ENCODE data around the gene ANXA9. TPM values are rescaled to one million over a fixed set of nuclear protein-coding genes. Genes with fewer than 3 reads are reported as not detected.

Gene ANXA9
- total RNA-seq, 1 experiment from 2014 or later, result 0.04 TPM

DNA sequence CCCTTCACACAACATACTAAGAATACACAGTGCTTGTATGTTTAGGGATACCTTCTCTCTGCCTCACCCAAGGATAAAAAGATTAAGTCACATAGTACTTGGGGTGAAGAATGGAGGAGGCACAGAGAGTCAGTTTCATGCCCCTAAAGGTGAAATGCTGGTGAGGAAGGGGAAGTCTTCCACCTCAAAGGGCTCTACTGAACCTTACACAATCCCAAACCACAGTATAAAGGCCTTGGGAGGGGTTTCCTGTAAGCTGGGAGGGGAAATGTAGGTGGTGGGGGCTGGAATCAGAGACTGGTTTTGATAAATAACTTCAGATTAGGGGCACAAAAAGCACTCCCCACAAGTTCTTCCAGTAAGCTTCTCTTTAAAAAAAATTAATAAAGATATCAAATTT lies 21.1 kb downstream of the ANXA9 start:
- DNase-seq (ENCODE audit: low spot score), result no peak

DNA sequence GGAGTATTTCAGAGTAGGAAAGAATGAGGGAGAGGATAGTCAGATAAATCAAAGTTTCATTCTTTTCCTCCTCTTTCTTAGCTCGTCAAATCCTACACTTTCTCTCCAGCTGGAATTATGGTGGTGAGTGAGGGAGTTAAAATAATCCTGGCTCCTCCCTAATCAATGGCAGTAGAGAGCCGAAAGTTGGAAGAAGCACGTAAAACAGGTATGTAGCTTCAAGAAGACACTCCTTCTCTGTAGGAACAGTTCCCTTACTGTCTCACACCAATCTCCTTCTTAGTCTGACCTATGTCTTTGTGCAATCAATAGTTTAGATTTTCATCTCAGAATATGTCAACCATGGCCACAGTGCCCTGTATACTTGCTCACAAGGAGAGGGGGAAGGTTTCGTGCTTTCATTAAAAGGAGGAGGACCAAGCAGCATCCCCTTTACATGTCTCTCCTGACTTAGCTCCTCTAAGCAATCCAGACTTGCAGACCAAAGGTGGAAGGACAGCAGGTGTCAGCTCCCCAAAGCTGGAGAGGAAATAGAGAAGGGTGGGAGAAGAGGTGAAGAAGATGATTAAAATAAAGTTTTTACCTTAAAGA lies 23.7 kb downstream of the ANXA9 start:
- no peak for DNase-seq (ENCODE audit: low spot score)

DNA sequence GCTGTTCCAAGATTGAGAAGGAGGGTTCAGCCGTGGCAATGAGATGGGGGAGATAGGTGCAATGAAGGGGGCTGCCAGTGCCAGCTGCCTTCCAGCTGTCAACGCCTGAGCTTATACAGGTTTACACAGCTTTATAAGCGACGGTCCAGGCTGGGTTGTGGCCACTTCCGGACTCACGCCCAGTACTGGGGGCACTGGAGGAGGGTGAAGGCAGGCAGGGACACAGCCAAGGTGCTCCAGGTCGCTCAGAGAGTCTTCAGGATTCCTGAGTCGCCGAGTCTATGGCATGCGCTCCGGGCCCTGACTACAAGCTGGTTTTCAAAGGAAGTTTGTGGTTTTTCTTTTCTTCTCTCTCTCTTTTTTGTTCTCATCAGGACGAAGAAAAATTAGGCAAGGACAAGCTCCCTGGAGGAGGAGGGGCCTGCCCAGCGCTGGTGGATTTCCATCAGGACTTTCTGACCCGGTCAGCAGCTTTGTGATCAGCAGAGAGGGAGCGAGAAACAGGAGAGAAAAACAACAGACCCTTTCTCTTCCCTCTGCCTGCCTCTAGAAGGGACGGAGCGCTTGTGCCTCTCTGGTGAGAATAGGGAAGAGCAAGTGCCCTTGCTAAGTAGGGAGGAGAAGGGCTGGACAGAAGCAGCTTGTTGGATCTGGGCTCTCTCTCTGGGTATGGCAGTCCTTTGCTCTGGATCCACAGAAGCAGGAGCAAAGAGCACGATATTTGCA lies 24.4 kb downstream of the ANXA9 start, which contains the start of gene MINDY1:
Gene MINDY1, minus strand, starts transcription at position 576 of the 726 bp plus-strand sequence. CDS start 4,285 bp downstream, outside the sequence.
- peak; percentile 84 for DNase-seq (ENCODE audit: low spot score)

DNA sequence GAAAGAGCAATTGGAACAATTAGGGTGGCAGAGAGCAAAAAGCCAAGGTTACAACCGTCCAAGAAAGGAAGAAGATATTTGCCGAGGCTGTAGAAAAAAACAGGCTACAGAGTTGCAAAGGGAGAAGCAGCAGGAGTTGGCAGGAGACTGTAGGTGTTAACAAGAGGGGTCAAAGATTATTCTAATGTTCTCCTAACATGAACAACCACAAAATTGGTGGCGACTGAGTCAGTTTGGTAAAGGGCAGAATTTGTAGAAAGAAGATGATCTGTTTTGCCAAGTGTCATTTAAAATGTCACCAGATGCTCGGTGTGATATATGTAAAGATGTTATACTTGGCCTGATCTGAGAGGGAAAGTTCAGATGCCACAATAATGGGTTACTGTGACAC lies 25.8 kb downstream of the ANXA9 start:
- no peak for DNase-seq (ENCODE audit: low spot score)

DNA sequence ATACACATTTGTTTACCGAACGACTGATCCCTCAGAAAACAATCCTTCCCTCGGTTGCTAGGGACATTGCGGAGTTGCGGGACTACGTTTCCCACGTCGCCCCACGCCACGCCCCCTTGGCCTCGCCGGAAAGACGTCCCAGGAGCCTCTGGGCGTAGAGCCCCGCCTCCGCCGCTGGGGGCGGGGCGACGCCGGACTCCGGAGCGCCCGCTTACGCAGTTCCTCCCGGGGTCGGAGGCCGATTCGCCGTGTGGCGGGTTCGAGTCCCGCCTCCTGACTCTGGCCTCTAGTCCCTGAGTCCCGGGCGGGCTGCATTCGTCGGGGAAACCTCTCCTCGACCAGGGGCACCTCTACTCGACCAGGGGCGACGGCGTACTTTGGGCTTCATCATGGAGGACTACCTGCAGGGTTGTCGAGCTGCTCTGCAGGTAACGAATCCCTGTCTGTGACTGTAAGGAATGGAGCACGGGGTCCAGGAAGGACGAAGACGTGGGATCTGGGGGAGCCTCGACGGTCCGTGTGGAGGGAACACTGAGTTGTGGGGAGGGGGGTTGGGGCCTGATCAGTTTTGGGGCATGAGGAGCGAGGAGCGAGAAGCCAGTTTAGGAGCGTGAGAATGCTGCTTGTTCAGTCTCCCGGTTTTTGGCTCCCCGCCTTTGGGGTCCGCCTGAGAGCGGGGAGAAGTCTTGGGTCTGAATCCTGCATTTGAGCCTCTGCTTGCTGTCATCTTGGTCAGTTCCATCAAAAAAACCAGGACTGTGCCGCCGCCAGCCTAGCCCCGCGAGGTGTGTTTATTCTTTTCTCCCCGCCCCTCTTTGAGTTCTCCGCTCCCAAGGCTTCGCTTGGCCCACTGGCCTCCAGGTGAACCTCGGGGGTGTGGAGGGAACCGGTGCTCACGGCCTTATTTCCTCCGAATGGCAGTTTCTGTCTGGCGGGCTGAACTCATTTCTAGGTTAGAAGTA lies 26.4 kb downstream of the ANXA9 start, which contains the start of gene PRUNE1:
Gene PRUNE1, plus strand, starts transcription at position 206 of the 962 bp plus-strand sequence. Its CDS starts 184 bp downstream, at position 390.
- peak; percentile 92 for DNase-seq (ENCODE audit: low spot score)

DNA sequence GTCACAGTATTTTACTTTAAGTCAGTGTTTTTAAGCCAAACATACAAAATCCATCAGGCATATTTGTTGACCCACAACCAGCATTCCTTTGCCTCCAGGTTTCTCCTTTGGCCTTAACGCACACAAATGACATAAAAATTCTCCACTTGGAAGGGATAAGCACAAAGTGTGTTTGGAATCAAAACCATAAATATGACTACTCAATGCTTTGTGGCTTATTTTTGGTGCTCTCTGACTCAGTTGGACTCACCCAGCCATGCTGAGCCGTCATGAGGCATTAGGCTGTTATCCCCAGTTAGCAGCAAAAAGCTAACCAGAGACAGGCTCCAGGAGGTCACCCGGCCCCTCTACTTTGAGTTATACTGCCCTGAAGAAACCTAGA lies 27.1 kb downstream of the ANXA9 start:
- DNase-seq (ENCODE audit: low spot score), result no peak

DNA sequence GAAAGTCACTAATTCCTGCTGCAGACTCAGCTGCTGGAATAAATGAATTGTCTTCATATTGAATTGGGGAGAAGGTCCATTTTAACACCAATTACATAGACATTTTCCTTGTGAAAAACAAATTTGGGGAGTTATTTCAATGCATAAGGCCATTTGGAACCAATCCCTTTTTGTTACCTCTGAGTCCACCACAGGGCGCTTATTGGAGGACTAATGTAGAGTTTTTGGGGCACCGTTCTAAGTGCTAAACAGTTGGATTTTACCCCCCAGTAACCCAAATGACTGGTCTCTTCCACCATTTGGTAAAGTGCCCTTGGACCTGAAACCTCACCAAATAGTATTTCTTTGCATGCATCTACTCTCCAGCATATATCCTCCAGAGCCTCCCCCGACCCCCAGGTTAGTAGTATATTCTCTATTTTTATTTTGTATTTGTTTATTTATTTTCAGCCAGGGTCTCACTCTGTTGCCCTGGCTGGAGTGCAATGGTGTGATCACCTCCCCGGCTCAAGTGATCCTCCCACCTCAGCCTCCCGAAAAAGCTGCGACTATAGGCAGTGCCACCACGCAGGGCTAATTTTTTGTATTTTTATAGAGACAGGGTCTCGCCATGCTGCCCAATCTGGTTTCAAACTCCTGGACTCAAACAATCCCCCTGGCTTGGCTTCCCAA lies 27.7 kb downstream of the ANXA9 start:
- DNase-seq (ENCODE audit: low spot score), result no peak

DNA sequence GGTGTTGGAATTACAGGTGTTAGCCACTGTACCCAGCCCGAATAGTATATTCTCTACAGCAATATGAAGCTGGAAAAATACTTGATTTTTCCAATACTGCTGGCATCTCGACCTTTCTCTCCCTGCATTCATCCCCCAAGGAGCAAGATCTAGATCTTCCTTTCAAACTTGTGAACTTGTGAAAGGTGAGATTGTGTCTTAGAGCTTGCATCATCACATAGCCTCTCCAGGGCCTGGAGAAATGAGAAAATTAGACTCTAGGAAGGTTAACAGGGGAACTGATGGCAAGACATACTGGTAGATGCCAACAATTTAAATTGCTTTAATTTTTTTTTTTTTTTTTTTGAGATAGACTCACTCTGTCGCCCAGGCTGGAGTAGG lies 28.2 kb downstream of the ANXA9 start:
- DNase-seq (ENCODE audit: low spot score), result no peak

DNA sequence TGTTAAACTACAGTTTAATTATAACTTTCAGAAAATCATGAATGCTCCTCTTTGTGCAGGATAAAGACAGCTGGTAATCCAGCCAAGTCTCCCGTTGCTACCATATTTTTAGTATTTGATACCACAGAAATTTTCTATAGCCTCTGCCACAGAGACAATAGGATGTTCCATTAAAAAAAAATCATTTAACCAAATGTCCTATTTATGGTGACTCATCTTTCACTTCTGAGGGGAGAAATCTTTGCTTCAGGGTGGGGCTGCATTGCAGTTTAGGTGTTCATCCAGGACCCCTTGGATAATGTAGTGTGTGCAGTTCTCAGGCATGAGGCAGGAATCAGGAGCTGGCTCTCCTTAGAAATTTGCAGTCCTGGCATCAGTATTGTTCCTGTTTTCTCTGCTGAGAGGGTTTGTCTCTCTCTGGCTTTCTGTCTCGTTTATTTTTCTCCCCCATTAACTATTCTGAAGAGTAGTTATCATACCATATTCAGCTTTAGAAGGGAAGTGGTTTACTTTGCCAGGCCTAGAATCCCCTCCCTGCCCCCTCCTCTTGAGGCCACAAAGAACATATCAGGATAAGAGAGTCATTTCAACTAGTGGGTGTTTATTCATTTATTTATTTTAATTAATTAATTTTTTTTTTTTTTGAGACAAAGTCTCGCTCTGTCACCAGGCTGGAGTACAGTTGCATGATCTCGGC lies 29.2 kb downstream of the ANXA9 start:
- no peak for DNase-seq (ENCODE audit: low spot score)

DNA sequence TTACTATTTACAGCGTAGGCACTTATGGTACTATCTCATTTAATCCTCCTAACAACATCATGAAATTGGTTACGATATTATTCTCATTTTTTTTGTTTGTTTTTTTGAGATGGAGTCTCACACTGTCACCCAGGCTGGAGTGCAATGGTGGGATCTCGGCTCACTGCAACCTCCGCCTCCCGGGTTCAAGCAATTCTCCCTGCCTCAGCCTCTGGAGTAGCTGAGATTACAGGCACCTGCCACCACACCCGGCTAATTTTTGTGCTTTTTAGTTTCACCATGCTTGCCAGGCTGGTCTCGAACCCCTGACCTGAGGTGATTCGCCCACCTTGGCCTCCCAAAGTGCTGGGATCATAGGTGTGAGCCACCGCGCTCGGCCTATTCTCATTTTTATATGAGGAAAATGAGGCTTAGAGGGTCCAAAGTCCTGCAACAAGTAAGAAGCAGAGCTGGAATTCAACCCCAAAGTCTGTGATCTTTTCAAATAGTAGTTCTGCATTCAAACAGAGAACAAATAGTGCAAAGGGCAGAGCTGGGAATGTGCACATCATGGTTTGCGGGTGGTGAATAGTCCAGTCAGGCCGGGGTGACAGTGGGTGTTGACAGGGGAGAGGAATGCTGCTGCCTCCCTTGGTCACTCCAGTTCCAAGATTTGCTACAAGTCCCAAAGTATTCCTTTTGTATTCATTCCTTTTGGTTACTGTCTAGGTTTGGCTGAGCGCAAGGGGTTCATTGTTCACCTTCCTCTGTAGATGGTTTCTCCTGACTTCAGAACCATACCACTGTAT lies 30.8 kb downstream of the ANXA9 start:
- no peak for DNase-seq (ENCODE audit: low spot score)

DNA sequence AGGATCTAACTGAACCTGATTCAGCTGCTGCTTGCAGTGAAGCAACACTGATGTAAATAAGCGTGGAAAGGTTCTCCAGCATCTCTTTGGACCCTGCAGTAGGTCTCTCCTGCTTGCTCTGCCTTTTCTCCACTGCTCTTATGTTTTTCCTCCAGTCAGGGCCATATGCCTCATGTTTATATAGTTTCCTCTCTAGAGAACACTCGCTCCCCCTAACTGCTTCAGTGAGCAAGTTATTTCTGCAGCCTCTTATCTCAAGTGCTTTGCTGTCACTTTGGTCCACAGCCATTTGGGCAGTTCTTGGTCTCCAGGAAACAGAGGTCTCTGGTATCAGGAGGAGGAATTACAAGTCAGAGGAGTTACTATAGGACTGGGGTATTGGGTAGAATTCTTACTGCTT lies 31.4 kb downstream of the ANXA9 start:
- no peak for DNase-seq (ENCODE audit: low spot score)

DNA sequence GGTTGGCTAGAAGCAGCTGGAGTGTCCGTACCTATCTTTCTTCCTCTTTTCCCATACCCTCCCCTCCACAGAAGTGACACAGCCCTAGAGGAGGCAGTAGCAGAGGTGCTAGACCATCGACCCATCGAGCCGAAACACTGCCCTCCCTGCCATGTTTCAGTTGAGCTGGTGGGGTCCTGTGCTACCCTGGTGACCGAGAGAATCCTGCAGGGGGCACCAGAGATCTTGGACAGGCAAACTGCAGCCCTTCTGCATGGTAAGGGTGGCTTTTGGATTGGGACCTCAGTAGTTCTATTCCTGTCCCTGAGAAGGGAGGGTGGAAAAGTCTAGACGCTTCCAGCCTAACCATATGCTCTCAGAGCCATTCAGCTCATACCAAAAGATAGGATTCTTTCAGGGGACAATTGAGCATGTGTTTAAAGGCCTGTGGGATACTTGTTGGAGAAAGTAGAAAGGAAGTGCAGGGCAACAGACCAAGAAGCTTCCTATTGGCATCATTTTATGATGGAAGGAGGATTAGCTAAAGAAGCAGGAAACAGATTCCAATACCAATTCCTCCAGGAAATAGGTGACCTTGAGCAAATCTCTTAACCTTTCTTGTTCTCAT lies 42.6 kb downstream of the ANXA9 start:
- DNase-seq (ENCODE audit: low spot score), result peak; percentile 41

DNA sequence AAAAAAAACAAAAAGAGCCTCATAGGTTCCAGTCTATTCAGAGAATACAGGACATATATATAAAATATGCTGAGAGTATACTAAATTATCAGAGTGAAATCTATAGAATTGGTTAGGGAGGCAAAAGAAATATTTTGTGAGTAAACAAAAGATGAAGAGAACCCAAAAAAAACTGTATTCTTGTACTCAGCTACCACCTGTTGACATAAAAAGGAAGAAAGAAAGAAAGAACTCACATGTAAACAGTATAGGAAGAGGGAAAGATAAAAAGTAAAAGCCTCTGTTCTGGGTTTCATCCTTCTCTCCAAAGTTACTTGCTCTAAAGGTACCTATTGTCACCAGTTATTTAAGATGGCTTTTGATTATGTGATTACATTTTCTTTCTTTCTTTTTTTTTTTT lies 44.4 kb downstream of the ANXA9 start:
- DNase-seq (ENCODE audit: low spot score), result no peak

DNA sequence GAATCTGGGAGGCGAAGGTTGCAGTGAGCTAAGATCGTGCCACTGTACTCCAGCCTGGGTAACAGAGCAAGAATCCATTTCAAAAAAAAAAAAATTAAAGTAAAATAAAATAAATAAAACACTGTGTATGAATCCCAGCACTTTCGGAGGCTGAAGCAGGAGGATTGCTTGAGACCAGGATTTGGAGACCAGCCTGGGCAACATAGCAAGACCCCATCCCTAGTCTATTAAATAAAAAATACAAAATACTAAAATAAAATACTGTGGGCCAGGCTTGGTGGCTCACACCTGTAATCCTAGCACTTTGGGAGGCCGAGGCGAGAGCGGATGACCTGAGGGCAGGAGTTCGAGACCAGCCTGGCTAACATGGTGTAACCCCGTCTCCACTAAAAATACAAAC lies 50.1 kb downstream of the ANXA9 start:
- DNase-seq (ENCODE audit: low spot score), result no peak

DNA sequence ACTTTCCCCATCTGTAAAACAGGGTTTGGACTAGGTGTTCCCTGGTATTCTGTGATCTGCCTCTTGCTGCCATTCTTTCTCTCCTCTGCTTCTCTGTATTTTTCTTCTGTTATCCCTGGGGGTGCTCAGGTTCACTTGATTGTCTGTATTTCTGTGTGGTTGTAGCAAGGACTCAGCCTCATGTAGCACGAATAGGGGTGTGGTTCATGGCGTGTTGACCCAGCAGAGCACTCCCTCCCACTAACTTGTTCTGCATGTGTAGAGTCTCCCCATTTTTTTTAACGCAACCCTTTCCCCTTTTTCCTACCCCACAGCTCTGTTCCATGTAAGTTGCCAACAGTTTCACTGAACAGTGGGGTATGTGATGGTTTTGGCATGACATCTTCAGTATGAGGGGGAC lies 53.1 kb downstream of the ANXA9 start:
- DNase-seq (ENCODE audit: low spot score), result no peak

DNA sequence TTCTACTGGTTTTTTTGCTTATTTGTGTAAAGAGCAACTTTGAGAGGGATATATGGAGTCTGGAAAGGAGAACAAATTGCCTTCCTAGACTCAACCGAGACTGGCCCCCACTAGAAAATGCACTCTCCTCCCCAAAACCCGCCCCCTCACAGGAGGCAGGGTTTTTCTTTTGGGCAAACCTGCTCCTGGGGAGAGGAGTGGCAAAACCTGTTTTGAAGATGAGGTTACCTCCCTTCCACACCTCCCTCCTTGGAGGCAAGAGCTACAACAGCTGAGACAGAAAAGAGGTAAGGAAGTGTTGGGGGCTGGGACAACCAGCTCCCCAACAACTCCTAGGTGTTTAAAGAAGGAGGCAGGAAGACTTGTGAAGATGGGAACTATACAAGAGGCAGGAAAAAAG lies 54.3 kb downstream of the ANXA9 start, which contains the start of gene BNIPL:
Gene BNIPL, plus strand, starts transcription at position 231 of the 400 bp plus-strand sequence. Its CDS starts 140 bp downstream, at position 371.
- DNase-seq (ENCODE audit: low spot score), result no peak

DNA sequence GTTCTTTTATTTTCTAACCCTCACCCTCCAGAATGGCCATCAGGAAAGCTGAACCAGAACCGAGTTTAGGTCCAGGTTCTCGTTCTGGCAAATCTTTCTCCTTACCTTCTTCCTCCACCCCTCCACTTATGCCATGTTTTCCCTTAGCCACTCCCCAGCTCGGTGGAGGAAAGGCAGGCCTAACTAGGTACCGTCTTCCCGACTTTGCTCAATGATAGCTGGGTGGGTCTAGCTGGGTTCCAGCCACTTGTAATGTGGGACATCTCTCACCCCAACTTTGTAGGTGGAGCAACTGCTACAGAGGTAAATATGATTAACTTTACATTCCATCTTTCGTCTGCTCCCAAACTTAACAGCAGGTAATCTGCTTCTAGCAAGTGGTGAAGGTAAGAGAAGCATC lies 54.9 kb downstream of the ANXA9 start:
- DNase-seq (ENCODE audit: low spot score), result no peak

DNA sequence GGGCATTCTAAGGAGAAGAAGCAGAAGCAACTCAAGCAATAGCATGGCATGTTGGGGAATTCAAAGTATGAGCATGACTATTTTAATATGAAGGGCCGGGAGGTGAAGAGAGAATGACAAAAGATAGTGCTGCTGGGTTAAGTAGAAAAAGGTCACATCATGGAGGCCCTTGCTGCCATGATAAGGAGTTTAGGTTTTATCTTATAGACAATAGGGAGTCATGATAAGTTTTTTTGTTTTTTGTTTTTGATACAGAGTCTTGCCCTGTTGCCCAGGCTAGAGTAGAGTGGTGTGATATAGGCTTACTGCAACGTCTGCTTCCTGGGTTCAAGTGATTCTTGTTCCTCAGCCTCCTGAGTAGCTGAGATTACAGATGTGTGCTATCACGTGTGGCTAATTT lies 57.4 kb downstream of the ANXA9 start:
- no peak for DNase-seq (ENCODE audit: low spot score)

DNA sequence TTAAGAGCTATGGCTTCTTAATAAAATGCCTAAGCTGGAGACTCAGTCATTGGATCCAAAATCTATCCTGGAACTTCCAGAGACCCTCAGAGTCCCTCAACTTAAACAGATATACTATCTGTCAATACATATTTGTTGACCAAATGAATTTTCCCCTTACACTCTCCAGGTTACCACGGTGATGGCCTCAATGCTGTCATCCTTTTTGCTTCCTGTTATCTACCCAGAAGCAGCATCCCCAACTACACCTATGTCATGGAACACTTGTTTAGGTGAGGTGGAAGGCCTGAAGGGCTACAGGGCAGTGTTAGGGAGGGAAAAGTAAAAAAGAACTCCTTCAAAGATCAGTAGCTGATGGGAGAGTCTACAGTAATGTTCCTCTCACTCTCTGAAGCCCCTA lies 61.1 kb downstream of the ANXA9 start:
- no peak for DNase-seq (ENCODE audit: low spot score)

All from H4 (cell line).